ENCODE measurements around the gene CBX1.
"Not testable (repeated sequence)": the region's sequence is repeated elsewhere in the genome, so short reads cannot be mapped to it uniquely, and the experiment has no call there.

Gene CBX1

GRCh38 chr17:48071654-48072053 is 29.6 kb downstream of the CBX1 start:
- DNase-seq = no peak

DNA sequence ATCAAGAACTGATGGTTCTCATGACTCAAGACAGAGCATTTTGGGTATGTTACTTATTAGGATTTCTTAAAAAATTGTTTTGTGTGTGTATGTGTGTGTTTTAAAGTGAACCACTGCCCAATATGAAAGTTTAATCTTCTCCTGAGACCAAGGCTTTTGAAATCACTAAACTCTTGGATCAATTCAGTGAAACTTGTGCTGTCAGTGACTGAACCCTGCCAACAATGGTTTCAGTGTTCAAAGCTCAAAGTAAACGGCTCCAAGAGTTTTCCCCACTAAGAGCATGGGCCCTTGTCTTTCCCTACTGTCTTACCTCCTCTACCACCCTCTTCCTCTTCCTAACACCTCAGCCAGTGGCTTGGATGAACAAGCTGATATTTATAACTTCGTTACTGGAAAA is 31.1 kb downstream of the CBX1 start:
- no peak for DNase-seq

DNA sequence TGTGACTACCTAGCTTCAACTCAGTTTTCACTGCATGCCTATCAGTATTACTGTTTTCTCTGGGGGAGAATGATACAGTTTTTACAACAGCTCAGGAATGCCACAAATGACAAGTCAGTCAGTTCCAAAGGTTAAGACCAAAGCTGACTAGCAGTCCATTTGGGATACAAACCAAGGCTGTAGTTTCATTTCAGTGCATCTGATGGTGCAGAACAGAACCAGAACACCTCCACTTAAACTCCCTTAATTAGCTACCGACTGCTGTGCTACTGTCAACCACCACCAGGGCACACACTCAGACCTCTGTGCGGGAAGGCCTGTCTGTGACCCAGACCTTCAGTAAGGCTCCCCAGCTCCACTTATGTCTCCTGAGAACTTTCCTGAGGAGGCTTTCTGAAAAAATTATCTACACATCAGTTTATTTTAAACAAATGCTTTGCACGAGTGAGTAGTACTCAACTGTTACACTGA is 32.8 kb downstream of the CBX1 start:
- no peak for DNase-seq

- not testable (repeated sequence) for DNase-seq
Measured at GRCh38 chr17:48067808-48068207, 33.5 kb downstream of the CBX1 start.

- DNase-seq = no peak
Measured at GRCh38 chr17:48067245-48067644, 34.0 kb downstream of the CBX1 start.

DNA sequence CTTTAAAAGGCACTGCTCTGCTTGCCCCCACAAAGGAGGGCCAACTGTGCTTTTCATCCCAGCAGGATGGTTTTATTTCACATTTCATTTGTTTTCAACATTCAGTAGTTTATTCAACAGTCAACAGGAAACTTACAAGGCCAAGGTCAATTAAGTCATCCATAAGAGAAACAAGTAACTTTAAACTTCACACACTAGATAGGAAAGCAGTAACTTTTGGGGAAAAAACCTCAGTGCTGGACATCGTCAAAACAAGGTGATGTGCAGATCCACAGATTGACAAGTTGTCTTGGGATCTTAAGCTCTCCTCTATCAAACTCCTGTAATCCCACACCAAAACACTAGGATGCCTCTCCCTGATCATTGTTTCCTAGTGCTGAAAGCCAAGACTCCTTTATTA is 34.6 kb downstream of the CBX1 start:
- DNase-seq = no peak

DNA sequence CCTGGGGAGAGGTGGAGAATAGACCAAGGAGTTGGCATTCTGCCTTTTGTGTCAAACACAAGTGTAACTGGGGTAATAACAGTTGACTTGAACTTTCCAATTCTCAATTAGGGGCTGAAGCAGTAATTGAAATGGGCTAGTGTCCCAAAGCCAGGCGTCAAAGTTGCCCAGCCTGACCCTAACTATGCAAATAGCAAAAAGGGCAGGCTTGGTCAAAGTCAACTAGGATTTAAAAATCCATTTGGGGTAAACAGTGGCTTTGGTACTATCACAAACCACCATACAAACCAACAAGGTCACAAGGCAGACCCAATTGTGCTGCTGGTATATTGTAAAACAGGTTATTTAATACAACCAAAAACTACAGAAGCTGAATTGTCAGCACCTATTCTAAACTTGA is 35.1 kb downstream of the CBX1 start:
- no peak for DNase-seq

DNA sequence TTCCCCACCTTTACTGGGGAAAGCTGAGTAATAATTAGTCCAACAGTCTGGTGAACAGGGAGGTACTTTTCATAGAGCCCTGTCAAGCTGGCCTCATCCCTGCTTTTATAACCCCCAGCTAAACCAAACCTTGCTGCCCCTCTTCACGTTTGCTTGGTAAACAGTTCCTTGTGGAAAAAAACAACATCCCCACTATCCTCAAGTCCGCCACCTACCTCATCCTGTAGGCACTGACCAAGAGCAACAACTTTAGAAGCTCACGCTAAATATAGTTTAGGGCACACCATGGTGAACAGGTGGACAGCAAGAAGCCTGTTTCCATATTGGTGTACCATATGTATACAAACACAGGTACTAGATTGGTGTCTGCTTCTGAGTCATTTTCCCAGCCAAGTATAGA is 36.6 kb downstream of the CBX1 start:
- DNase-seq = no peak

- no peak for DNase-seq
Measured at GRCh38 chr17:48062273-48062672, 39.0 kb downstream of the CBX1 start.

GRCh38 chr17:48060249-48060648 is 41.0 kb downstream of the CBX1 start:
- no peak for DNase-seq

- no peak for DNase-seq
Measured at GRCh38 chr17:48059125-48059668, 42.1 kb downstream of the CBX1 start.

DNA sequence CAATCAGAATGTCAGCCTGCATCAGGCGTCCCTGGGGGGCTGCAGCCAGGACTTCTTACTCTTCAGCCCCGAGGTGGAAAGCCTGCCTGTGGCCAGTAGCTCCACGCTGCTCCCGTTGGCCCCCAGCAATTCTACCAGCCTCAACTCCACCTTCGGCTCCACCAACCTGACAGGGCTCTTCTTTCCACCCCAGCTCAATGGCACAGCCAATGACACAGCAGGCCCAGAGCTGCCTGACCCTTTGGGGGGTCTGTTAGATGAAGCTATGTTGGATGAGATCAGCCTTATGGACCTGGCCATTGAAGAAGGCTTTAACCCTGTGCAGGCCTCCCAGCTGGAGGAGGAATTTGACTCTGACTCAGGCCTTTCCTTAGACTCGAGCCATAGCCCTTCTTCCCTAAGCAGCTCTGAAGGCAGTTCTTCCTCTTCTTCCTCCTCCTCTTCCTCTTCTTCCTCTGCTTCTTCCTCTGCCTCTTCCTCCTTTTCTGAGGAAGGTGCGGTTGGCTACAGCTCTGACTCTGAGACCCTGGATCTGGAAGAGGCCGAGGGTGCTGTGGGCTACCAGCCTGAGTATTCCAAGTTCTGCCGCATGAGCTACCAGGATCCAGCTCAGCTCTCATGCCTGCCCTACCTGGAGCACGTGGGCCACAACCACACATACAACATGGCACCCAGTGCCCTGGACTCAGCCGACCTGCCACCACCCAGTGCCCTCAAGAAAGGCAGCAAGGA is 42.7 kb downstream of the CBX1 start:
- DNase-seq = no peak

DNA sequence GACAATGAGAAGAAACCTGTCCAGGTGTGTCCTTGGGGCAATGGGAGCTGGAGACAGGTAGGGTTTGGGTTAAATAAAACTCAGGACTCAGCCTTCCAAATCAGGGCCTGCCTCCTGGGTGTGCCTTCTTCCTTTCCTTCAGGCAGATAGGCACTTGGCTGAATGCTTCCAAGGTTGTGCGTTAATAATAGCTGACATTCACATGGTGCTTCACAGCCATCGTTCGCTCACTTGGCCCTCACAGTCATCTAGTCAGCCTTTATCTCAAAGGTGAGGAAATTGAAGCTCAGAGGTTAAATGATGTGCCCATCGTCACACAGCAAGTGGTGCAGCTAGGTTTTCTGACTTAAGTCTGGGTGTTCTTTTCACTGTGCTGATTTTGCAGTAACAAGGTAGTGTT is 43.7 kb downstream of the CBX1 start:
- DNase-seq = no peak

GRCh38 chr17:48056879-48057278 is 44.4 kb downstream of the CBX1 start:
- DNase-seq = no peak

DNA sequence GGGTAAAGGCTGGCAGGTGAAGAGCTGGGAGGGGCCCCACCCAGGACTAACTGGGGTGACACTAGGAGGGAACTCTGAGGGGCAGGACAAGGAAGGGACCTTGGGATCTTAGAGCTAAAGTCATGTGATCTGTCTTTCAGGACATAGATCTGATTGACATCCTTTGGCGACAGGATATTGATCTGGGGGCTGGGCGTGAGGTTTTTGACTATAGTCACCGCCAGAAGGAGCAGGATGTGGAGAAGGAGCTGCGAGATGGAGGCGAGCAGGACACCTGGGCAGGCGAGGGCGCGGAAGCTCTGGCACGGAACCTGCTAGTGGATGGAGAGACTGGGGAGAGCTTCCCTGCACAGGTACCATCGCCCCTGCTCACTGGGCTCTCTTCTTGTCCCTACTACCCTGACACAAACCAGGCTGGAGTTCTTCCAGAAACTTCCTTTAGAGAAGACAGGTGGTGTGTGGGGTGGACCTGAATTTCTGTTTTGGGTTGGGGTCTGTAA is 45.0 kb downstream of the CBX1 start:
- DNase-seq = no peak

DNA sequence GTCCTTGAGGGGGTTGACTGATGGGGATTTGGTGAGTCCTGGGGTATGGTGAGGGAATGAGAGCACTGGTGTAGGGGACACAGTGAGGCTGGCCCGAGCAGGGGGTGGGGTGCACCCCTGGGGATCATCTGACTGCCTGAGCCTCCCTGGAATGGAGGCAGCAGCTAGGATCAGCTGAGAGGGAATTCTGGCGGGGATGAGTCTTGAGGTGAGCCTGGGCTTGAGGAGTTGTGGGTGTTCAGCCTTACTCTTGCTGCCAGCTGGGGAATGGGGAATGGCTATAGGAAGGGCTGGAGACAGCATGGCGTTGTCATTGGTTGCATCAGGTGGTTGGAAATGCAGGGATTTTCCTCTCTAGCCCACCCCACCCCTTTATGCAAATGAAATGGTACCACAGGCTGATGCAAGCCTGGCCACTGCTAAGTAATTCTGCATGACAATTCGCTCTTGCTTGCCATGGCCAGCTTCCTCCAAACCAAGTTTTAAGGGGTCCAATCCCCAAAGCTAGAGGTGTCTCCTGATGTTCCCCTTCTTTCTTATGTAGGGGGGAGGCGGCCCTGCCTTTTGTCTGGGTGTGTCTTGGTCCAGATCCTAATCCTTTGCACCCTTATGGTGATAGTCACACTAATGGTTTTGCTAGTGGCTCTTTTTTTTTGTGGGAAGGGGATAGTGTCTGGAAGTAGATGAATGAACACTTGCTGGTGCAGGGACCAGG is 45.6 kb downstream of the CBX1 start:
- DNase-seq = no peak

DNA sequence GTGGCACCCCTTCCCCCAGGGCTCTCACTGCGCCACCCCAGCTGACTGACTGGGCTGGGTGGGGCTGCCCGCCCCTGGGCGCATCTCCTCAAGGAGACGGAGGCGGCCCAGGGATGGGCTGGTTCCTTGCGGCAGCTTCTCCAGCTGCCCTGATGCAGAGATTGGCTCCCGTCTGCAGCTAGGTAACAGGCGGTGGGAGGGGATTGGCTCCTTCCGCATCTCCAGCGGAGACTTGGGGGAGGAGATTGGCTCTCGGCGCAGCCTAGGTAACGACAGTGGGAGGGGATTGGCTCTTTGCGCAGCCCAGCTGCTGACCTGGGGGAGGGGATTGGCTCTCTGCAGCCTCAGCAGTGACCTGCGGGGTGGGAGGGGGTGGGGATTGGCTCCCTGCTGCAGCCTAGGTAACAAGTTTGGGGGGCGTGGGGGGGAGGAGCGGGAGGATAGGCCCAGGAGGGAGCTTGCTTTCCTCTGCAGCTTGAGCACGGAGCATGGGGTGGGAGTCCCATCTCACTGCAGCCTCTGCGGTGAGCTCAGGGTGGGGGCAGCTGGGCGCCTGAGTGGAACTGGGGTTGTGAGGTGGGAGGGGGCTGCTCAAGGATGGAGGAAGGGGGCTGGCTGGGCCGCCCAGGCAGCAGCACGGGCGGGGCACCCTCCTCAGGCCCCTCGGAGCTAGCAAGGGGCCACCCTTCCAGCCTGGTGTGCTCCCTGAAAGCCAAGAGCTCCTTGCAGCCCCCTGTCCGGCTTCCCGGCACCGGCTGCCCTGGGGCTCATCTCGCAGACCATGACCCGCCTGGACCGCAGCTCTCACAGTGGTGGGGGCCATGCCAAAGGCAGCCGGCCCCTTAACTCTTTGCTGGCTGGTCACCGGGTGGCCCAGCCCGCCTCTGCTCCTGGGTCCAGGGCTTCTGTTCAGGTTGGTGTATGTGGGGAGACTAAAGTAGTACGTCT is 46.8 kb downstream of the CBX1 start:
- no peak for DNase-seq

- no peak for DNase-seq
Measured at GRCh38 chr17:48053758-48054237, 47.5 kb downstream of the CBX1 start.

DNA sequence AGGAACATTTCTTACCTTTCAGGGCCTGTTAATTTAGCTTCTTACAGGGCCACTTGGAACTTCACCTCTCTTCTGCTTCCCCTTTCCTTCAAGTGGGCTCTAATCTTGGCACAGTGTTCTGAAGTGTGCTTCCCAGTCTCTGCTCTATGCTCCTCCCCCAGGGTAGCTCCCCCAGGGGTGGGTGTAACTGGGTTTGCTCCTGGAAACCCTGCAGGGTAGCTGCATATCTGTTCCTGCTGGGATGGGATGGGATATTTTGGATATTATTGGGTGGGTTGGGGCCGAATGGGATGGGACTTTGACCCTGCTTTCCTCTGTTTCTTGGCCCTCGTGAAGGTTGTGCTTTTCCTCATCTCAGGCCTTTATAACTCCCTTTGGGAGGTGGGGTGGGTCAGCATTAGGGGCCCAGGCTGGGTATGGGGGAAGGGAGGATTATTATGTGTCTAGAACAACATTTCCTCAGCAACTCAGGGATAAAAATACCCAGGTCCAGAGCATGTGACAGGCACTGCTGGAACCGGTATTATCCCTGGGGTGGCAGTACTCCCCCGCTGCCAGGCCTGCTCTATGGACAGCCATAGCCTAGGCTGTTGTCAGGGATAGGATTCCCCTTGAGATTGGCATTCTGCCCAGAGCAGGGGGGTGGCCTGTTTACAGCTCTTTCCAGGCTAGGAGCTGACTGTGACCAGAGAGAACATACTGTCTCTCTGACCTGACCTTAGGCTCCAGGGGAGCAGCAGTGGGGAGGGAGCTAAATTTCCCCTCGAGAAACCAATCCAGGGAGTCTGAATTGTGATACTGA is 48.1 kb downstream of the CBX1 start:
- peak; percentile 27 for DNase-seq

- DNase-seq = no peak
Measured at GRCh38 chr17:48051706-48052486, 49.4 kb downstream of the CBX1 start.

DNA sequence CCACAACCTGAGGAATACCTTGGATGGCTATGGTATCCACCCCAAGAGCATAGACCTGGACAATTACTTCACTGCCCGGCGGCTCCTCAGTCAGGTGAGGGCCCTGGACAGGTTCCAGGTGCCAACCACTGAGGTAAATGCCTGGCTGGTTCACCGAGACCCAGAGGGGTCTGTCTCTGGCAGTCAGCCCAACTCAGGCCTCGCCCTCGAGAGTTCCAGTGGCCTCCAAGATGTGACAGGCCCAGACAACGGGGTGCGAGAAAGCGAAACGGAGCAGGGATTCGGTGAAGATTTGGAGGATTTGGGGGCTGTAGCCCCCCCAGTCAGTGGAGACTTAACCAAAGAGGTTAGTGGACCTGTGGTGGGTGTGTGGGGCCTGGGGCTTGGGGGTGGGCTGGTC is 50.0 kb downstream of the CBX1 start:
- no peak for DNase-seq
